MM.1S (cell line): ENCODE data around the gene ZSCAN26.

ENCODE experiments used
- DNase-seq: peaks from one replicate; pipeline ENCODE4 v3.0.0-alpha.2; 2015
- H2AFZ ChIP-seq: fragments of 300-600 bp; sonication (generic); 2 replicates; pipeline ENCODE4 v1.6.0; 2016; ENCODE audit warnings: antibody characterized with exemption, low read length
- H3F3A ChIP-seq: fragments of 300-600 bp; sonication (generic); 2 replicates; pipeline ENCODE4 v1.6.1; 2016; ENCODE audit warnings: mild to moderate bottlenecking, antibody characterized with exemption, low read length, moderate library complexity, mixed read lengths; ENCODE audit not compliant: insufficient read depth
- H3K27ac ChIP-seq: fragments of 300-600 bp; sonication (generic); 2 replicates; pipeline ENCODE4 v1.5.1; 2016; ENCODE audit warnings: mild to moderate bottlenecking, low read length
- H3K27me3 ChIP-seq: fragments of 300-600 bp; sonication (generic); replicated peaks from 2 replicates; pipeline ENCODE4 v1.6.0; 2016; ENCODE audit warnings: low read length; ENCODE audit not compliant: insufficient read depth
- H3K36me3 ChIP-seq: fragments of 300-600 bp; sonication (generic); replicated peaks from 2 replicates; pipeline ENCODE4 v1.6.1; 2016; ENCODE audit warnings: mild to moderate bottlenecking, low read length, mixed read lengths; ENCODE audit not compliant: insufficient read depth
- H3K4me1 ChIP-seq: fragments of 300-600 bp; sonication (generic); 2 replicates; pipeline ENCODE4 v1.6.1; 2016; ENCODE audit warnings: low read length, mixed read lengths
- H3K4me2 ChIP-seq: fragments of 300-600 bp; sonication (generic); 2 replicates; pipeline ENCODE4 v1.6.0; 2016; ENCODE audit warnings: low read depth, low read length
- H3K4me3 ChIP-seq: fragments of 300-600 bp; sonication (generic); 2 replicates; pipeline ENCODE4 v1.5.1; 2016; ENCODE audit warnings: low read length, mixed read lengths
- H3K79me2 ChIP-seq: fragments of 300-600 bp; sonication (generic); 2 replicates; pipeline ENCODE4 v1.6.1; 2016; ENCODE audit warnings: mixed run types, low read length, mixed read lengths
- H3K9ac ChIP-seq: fragments of 300-600 bp; sonication (generic); 2 replicates; pipeline ENCODE4 v1.6.1; 2016; ENCODE audit warnings: low read length, mixed read lengths
- H3K9me2 ChIP-seq: fragments of 300-600 bp; sonication (generic); replicated peaks from 2 replicates; pipeline ENCODE4 v1.6.1; 2016; ENCODE audit warnings: mild to moderate bottlenecking, low read length, mixed read lengths; ENCODE audit not compliant: insufficient read depth
- H3K9me3 ChIP-seq: fragments of 300-600 bp; sonication (generic); replicated peaks from 2 replicates; pipeline ENCODE4 v1.6.1; 2016; ENCODE audit warnings: mild to moderate bottlenecking, low read length, mixed read lengths; ENCODE audit not compliant: insufficient read depth
- H4K20me1 ChIP-seq: fragments of 300-600 bp; sonication (generic); 2 replicates; pipeline ENCODE4 v1.6.1; 2016; ENCODE audit warnings: mild to moderate bottlenecking, low read length, moderate library complexity, mixed read lengths; ENCODE audit not compliant: insufficient read depth
- CTCF ChIP-seq: fragments of 300-600 bp; sonication (generic); IDR thresholded peaks from 2 replicates; pipeline ENCODE4 v1.5.1; 2016; ENCODE audit warnings: antibody characterized with exemption, low read length, mixed read lengths
- EZH2 ChIP-seq: fragments of 300-600 bp; sonication (generic); optimal IDR thresholded peaks from 2 replicates; pipeline ENCODE3; 2017; ENCODE audit warnings: low read depth, mild to moderate bottlenecking, antibody characterized with exemption, low read length, mixed read lengths
- EZH2phosphoT487 ChIP-seq: fragments of 300-600 bp; sonication (generic); IDR thresholded peaks from 2 replicates; pipeline ENCODE4 v1.6.1; 2018; ENCODE audit warnings: antibody characterized with exemption, low read length

The ZSCAN26 gene

DNA sequence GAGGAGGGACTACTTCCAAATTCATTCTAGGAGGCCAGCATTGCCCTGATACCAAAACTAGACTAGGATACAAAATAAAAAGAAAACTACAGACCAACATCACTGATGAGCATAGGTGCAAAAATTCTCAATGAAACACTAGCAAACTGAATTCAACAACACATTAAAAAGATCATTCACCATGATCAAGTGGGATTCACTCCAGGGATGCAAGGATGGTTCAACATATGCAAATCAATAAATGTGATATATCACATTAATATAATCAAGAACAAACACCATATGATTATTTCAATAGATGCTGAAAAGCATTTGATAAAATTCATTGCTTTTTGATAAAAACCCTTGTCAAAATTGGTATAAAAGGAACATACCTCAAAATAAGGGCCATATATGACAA is 24.6 kb downstream of the ZSCAN26 start:
- H3K4me3 ChIP-seq = no peak overlapping the region
- H3K27ac ChIP-seq = no peak overlapping the region
- no peak overlapping the region for H3K4me2 ChIP-seq
- H2AFZ ChIP-seq = no peak overlapping the region
- H3K4me1 ChIP-seq = peaks cover 29% of the 10 kb centered on the region
- no peaks in the 10 kb centered on the region for H3K79me2 ChIP-seq
- no peaks in the 10 kb centered on the region for H3K9me2 ChIP-seq
- no peak for DNase-seq
- H3K27me3 ChIP-seq = 0 out of 2 replicates have a peak, but pooled peaks cover 8% of the 10 kb centered on the region
- no peak overlapping the region for H3K9ac ChIP-seq
- H4K20me1 ChIP-seq = no peaks in the 10 kb centered on the region
- no peak for TF ChIP-seq CTCF
- no peaks in the 10 kb centered on the region for H3K36me3 ChIP-seq
- H3F3A ChIP-seq = peaks cover 12% of the 10 kb centered on the region
- no peaks in the 10 kb centered on the region for H3K9me3 ChIP-seq

- Histone ChIP-seq H3K36me3 (no peaks in the 10 kb centered on the region), H3K9me3 (no peaks in the 10 kb centered on the region), H4K20me1 (no peaks in the 10 kb centered on the region), H3K79me2 (no peaks in the 10 kb centered on the region), H3K4me3 (peak overlapping the region; percentile 16; the same call in 1 of the 2 replicates), H2AFZ (no peak overlapping the region), H3F3A (peaks cover 12% of the 10 kb centered on the region), H3K4me2 (peak overlapping the region; percentile 84), H3K27ac (no peak overlapping the region), H3K4me1 (peaks cover 29% of the 10 kb centered on the region), H3K9me2 (no peaks in the 10 kb centered on the region), H3K27me3 (peaks cover 18% of the 10 kb centered on the region; the same call in 1 of the 2 replicates), H3K9ac (no peak overlapping the region)
- peak; percentile 72 for DNase-seq
- TF ChIP-seq CTCF (no peak), EZH2phosphoT487 (no peak), EZH2 (no peak)
Measured at GRCh38 chr6:28295326-28295725, 28.4 kb downstream of the ZSCAN26 start.

DNA sequence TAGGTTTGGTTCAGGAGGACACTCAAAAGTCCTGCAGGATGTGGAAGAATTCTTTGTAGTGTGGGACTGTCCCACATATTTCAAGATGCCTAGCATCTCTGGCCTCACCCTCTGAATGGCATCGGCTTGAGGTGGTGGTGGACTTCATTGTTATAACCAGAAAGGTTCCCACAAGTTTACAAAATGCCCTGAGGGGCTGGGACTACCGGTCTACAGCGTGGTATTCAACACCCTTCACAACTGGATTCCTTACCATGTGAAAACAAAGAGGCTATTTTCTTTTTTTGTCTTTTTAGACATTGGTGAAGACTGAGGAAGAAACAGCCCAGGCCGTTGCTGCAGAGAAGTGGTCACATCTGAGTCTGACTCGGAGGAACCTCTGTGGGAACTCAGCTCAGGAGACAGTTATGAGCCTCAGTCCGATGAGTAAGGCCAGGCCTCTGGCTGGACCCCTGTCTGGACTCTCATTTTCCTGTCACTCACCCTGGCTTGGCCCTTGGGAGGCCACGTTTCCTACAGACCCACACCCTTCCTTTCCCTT is 29.6 kb downstream of the ZSCAN26 start:
- H4K20me1 ChIP-seq = no peaks in the 10 kb centered on the region
- H3K9ac ChIP-seq = no peak overlapping the region
- H3K9me2 ChIP-seq = no peaks in the 10 kb centered on the region
- TF ChIP-seq EZH2phosphoT487 (no peak), CTCF (no peak), EZH2 (no peak)
- peaks cover 18% of the 10 kb centered on the region; the same call in 1 of the 2 replicates for H3K27me3 ChIP-seq
- H3K79me2 ChIP-seq = no peaks in the 10 kb centered on the region
- H3K4me3 ChIP-seq = no peak overlapping the region
- peaks cover 12% of the 10 kb centered on the region for H3F3A ChIP-seq
- H2AFZ ChIP-seq = no peak overlapping the region
- no peaks in the 10 kb centered on the region for H3K9me3 ChIP-seq
- no peak overlapping the region for H3K4me2 ChIP-seq
- H3K27ac ChIP-seq = no peak overlapping the region
- peaks cover 29% of the 10 kb centered on the region for H3K4me1 ChIP-seq
- H3K36me3 ChIP-seq = no peaks in the 10 kb centered on the region
- DNase-seq = no peak
